Sigmoid colon (tissue), 7 donors: ENCODE measurements around the gene STX1B. TPM values are rescaled to one million over a fixed set of nuclear protein-coding genes. Genes with fewer than 3 reads are reported as not detected.

Experiments used
- DNase-seq: peaks from one replicate; pipeline ENCODE4 v3.0.0-alpha.2; 2019
- H3K27ac ChIP-seq, 4 donors: fragments of 200-600 bp; sonication (generic); one replicate each; pipeline ENCODE4 v1.5.1; 2016 to 2019; ENCODE audit warnings: mild to moderate bottlenecking in 1 of 4
- H3K27me3 ChIP-seq, 3 donors: fragments of 200-600 bp; sonication (generic); one replicate each; pipeline ENCODE4 v1.5.1; 2019; ENCODE audit warnings: mild to moderate bottlenecking in 1 of 3
- H3K36me3 ChIP-seq, 4 donors: fragments of 200-600 bp; sonication (generic); one replicate each; pipeline ENCODE4 v1.5.1; 2016 to 2019
- H3K4me1 ChIP-seq, 4 donors: fragments of 200-600 bp; sonication (generic); one replicate each; pipeline ENCODE4 v1.5.1; 2017 to 2019
- H3K4me3 ChIP-seq, 4 donors: fragments of 200-600 bp; sonication (generic); one replicate each; pipeline ENCODE4 v1.5.1; 2017 to 2019; ENCODE audit warnings: mild to moderate bottlenecking in 2 of 4, moderate library complexity in 1 of 4
- H3K9me3 ChIP-seq, 4 donors: fragments of 200-600 bp in 3 of 4; sonication (generic) in 3 of 4; one replicate each; pipeline versions ENCODE4 v1.5.1 to v1.6.1; 2013 to 2019
- EP300 ChIP-seq, 4 donors: sonication (generic); formaldehyde crosslinking; IDR thresholded peaks; one replicate each; pipeline ENCODE4 v1.6.1; 2017; ENCODE audit warnings: antibody characterized with exemption in 4 of 4
- POLR2A ChIP-seq, 2 donors: fragments of 450-650 bp; IDR thresholded peaks; one replicate each; pipeline ENCODE4 v1.6.1; 2016; ENCODE audit warnings: antibody characterized with exemption in 2 of 2, mild to moderate bottlenecking in 2 of 2, moderate library complexity in 2 of 2
- POLR2AphosphoS5 ChIP-seq, 4 donors: sonication (generic); formaldehyde crosslinking; IDR thresholded peaks; one replicate each; pipeline ENCODE4 v1.6.1; 2017; ENCODE audit warnings: antibody characterized with exemption in 4 of 4
- WGBS, 2 donors: extraction: QIAGEN DNeasy Blood & Tissue Kit; methylation state at CpG; one replicate each; pipeline ENCODE4 v1.1.7; 2013; 5-methylcytosine and 5-hydroxymethylcytosine counted together
- intact Hi-C: fragments of 100-400 bp; cut with DNase I; formaldehyde crosslinking; loops from one replicate; pipeline ENCODE4 v1.15.1; 2023
- polyA plus RNA-seq, 3 donors: library from polyadenylated mRNA; stranded (reverse); fragments of 200-250 nt; gene quantifications; one replicate each; pipeline ENCODE4 v1.2.3, GENCODE V29; 2013
- total RNA-seq, 4 donors: library from RNA; depleted of rRNA; stranded (reverse); fragments of >200 nt; gene quantifications; one replicate each; pipeline ENCODE4 v1.1.0, GENCODE V29; 2016
- TF ChIP-seq, protein P1 (sequence below), 4 experiments: fragments of 450-650 bp in 3 of 4; fragments of 200-600 bp in 1 of 4; IDR thresholded peaks; one replicate each; pipeline ENCODE4 v1.5.1; 2016 to 2019; ENCODE audit warnings: antibody characterized with exemption in 4 of 4, mild to moderate bottlenecking in 3 of 4, moderate library complexity in 2 of 4
- donor health status: healthy with polysubstance abuse.
- donor health status: Bipolar disorder and iron deficiency.
- donor health status: healthy.

STX1B gene
- total and polyA plus RNA-seq, 7 donors: 0.60 to 4.4 (median 1.1) TPM; not detected in 1

DNA sequence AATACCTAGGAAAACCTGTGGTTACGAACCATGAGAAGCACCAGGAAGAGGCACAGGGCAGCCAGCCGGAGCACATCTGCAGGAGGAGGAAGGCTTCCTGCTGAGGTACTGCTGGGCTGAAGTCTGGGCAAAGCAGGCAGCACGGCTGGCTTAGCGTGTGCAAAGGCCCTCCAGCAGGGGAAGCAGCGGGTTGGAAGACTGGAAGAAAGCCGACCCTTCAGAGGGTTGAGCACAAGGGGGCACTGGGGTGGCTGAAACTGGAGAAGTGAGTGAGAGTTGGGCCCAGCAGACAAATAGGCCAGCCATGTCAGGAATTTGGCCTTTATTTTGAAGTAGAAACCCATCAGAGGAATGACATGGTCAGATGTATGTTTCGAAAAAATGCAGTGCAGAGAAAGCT is 37.6 kb downstream of the STX1B start:
- Histone ChIP-seq H3K4me1 (no peaks in the 10 kb centered on the region), H3K4me3 (no peak overlapping the region), H3K36me3 (peaks cover 51 to 100% (median 79%) of the 10 kb centered on the region in 4 donors), H3K9me3 (no peaks in the 10 kb centered on the region), H3K27me3 (no peaks in the 10 kb centered on the region), H3K27ac (no peak overlapping the region)
- DNase-seq: no peak
- WGBS, 2 donors: 92 to 93% methylated on average over 7 of the region's 7 CpGs
- TF ChIP-seq POLR2AphosphoS5 (IDR thresholded peaks at IDR 0.05) (no peak), POLR2A (IDR thresholded peaks at IDR 0.05) (no peak), EP300 (IDR thresholded peaks at IDR 0.05) (no peak)
- TF ChIP-seq, protein P1, sequence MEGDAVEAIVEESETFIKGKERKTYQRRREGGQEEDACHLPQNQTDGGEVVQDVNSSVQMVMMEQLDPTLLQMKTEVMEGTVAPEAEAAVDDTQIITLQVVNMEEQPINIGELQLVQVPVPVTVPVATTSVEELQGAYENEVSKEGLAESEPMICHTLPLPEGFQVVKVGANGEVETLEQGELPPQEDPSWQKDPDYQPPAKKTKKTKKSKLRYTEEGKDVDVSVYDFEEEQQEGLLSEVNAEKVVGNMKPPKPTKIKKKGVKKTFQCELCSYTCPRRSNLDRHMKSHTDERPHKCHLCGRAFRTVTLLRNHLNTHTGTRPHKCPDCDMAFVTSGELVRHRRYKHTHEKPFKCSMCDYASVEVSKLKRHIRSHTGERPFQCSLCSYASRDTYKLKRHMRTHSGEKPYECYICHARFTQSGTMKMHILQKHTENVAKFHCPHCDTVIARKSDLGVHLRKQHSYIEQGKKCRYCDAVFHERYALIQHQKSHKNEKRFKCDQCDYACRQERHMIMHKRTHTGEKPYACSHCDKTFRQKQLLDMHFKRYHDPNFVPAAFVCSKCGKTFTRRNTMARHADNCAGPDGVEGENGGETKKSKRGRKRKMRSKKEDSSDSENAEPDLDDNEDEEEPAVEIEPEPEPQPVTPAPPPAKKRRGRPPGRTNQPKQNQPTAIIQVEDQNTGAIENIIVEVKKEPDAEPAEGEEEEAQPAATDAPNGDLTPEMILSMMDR (IDR thresholded peaks at IDR 0.05): no peak
- intact Hi-C loops: no loop called here

DNA sequence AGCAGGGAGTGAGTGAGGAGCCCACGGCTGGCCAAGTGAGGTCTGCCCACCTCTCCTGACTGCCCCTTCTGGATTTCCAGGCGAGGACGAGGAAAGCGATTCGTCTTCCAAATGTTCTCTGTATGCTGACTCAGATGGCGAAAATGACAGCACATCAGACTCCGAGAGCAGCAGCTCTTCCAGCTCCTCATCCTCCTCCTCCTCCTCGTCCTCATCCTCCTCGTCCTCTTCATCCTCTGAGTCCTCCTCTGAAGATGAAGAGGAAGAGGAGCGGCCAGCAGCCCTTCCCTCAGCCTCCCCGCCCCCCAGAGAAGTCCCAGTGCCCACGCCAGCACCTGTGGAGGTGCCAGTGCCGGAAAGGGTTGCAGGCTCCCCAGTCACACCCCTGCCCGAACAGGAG is 39.1 kb downstream of the STX1B start:
- H3K27me3 ChIP-seq: no peaks in the 10 kb centered on the region
- H3K27ac ChIP-seq: no peak overlapping the region
- DNase-seq: no peak
- peaks cover 51 to 100% (median 86%) of the 10 kb centered on the region in 4 donors for H3K36me3 ChIP-seq
- intact Hi-C loops: no loop called here
- no peaks in the 10 kb centered on the region for H3K9me3 ChIP-seq
- no peak for TF ChIP-seq POLR2A (IDR thresholded peaks at IDR 0.05)
- TF ChIP-seq, protein P1 (IDR thresholded peaks at IDR 0.05): no peak
- no peak for TF ChIP-seq POLR2AphosphoS5 (IDR thresholded peaks at IDR 0.05)
- no peak for TF ChIP-seq EP300 (IDR thresholded peaks at IDR 0.05)
- WGBS, 2 donors: 96% methylated on average over 14 of the region's 14 CpGs
- no peak overlapping the region for H3K4me3 ChIP-seq
- no peaks in the 10 kb centered on the region for H3K4me1 ChIP-seq

DNA sequence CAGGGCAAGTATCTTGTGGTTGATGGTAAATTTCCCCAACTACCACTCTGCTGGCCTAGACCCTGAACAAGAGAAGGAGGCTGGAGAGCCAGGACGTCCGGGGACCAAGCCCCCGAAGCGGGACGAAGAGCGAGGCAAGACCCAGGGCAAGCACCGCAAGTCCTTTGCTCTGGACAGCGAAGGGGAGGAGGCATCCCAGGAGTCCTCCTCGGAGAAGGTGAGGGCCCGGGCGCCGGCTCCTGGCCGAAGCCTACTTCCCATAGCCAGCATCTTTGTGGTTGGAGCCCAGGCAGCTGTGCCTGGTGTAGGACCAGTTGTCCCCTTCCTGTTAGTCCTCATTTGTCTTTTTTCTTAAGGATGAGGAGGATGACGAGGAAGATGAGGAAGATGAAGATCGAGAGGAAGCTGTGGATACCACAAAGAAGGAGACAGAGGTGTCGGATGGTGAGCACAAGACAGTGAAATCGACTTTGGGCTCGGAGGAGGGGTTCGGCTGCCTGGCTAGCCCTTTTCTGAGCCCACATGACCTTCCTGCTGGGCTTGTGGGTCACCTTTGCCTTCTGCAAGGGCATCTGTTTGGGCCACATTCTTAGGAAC is 41.1 kb downstream of the STX1B start:
- Histone ChIP-seq H3K4me3 (no peak overlapping the region), H3K27me3 (no peaks in the 10 kb centered on the region), H3K4me1 (no peaks in the 10 kb centered on the region), H3K27ac (no peak overlapping the region), H3K9me3 (no peaks in the 10 kb centered on the region), H3K36me3 (peaks cover 66 to 100% (median 91%) of the 10 kb centered on the region in 4 donors)
- no peak for TF ChIP-seq EP300 (IDR thresholded peaks at IDR 0.05)
- no peak for TF ChIP-seq POLR2AphosphoS5 (IDR thresholded peaks at IDR 0.05)
- no peak for TF ChIP-seq POLR2A (IDR thresholded peaks at IDR 0.05)
- TF ChIP-seq, protein P1 (IDR thresholded peaks at IDR 0.05): no peak
- intact Hi-C loops: no loop called here
- no peak for DNase-seq
- 95 to 96% methylated on average over 19 of the region's 19 CpGs for WGBS, 2 donors

DNA sequence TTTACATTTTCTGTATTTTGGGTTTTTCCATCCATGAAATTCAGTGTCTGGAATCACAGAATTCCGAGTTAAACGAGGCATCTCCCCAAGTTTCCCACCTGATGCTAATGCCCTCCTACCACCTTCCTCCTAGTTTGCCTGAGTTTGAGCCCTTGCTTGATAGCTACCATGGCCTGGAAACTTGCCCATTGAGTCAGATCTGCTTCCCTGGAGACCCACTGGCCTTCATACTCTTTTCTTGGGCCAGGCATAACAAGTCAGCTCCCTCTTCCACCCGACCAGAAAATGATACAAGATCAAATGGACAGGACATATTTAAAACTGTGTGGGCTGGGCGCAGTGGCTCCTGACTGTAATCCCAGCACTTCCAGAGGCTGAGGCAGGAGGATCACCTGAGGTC is 42.6 kb downstream of the STX1B start:
- Histone ChIP-seq H3K4me3 (no peak overlapping the region), H3K27ac (no peak overlapping the region), H3K9me3 (no peaks in the 10 kb centered on the region), H3K27me3 (no peaks in the 10 kb centered on the region), H3K4me1 (no peaks in the 10 kb centered on the region), H3K36me3 (peaks cover 70 to 100% (median 93%) of the 10 kb centered on the region in 4 donors)
- 92 to 94% methylated on average over 4 of the region's 4 CpGs for WGBS, 2 donors
- no peak for DNase-seq
- intact Hi-C loops: no loop called here
- TF ChIP-seq EP300 (IDR thresholded peaks at IDR 0.05): no peak

DNA sequence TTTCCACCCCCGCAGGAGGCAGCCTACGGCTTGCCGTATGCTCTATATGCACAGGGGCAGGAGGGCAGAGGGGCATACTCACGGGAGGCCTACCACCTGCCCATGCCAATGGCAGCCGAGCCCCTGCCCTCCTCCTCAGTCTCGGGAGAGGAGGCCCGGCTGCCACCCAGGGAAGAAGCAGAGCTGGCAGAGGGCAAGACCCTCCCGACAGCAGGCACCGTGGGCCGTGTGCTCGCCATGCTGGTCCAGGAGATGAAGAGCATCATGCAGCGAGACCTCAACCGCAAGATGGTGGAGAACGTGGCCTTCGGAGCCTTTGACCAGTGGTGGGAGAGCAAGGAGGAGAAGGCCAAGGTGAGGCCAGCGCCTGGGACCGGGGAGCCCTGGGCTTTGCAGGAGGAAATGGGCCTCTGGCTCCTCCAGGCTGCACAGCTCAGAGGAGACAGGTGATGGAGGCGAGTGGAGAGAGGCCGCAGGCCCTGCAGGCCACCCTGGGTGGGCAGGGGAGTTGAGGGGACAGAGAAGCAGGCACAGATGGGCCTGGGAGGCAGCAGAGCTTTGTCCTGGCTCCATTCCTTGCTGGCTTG is 44.3 kb downstream of the STX1B start:
- Histone ChIP-seq H3K36me3 (peaks cover 69 to 100% (median 93%) of the 10 kb centered on the region in 4 donors), H3K4me3 (no peak overlapping the region), H3K4me1 (no peaks in the 10 kb centered on the region), H3K27me3 (no peaks in the 10 kb centered on the region), H3K27ac (no peak overlapping the region), H3K9me3 (no peaks in the 10 kb centered on the region)
- WGBS, 2 donors: 95 to 96% methylated on average over 19 of the region's 19 CpGs
- no peak for TF ChIP-seq POLR2AphosphoS5 (IDR thresholded peaks at IDR 0.05)
- no peak for DNase-seq
- intact Hi-C loops: no loop called here
